ENCODE measurements around the gene SEC14L5.

DNA sequence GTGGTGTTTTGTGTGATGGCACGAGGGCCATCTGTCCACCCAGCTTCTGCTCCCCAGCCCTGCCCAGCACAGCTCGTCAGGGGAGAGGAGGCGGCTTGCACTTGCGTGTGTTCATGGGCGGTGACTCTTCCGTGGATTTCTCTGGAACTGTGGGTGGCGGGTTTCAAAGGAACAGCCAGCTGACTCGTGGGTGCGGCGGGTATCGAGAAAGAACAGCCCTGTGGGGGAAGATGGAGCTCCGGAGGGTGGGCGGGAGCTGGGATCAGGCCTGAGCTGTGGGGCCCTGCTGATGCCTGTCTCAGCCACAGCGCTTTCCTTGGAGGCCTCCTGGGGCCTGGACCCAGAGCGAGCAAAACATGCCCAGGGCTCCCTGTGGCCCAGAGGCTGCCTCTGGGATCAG is 62.4 kb downstream of the SEC14L5 start:
- TF ChIP-seq CTCF (IDR thresholded peaks at IDR 0.05; ENCODE audit: low read length) (no peak), EZH2 (IDR thresholded peaks at IDR 0.05; ENCODE audit: borderline replicate concordance, low read length) (no peak)
